ENCODE measurements around the gene RFTN1.

Gene RFTN1

GRCh38 chr3:16377847-16378302 lies 135.6 kb downstream of the RFTN1 start:
- DNase-seq (ENCODE audit: low read depth): no peak

DNA sequence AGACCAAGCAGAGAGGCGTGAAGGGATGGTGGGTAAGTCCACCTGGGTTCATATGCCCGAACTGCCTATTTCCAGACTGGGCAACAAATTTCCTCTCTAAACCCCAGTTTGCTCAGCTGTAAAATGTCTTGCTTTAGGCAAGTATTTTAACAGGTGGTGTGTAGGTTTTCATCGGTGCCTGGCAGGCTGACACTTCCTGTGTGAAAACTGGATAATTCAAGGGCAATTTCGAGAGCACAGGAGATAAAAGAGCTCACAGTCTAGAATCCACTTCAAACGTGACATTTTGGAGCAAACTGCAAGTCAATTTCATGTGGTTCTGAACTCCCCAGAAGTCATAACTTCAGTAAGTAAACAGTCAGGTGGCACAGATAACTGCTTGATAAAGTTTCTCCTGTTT lies 136.3 kb downstream of the RFTN1 start:
- DNase-seq (ENCODE audit: low read depth): no peak

DNA sequence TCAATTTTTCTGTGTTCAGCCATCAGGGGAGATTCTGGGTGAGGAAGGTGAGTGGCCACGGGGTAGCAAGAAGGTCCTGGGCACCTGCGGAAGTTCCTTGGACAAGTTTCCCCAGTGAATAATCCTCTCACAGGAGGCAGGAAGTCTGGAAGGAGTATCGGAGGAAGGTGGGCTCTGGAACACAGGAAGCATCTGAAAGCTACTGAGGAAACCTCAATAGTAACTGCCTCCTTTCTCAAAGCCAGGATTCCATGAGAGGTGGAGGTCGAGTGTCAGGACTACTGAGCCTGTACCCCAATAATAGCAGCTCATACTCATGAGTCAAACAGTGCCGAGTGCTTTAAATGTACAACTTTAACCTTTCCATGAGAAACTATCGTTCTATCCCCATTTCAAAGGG lies 137.6 kb downstream of the RFTN1 start:
- no peak for DNase-seq (ENCODE audit: low read depth)

- no peak for DNase-seq (ENCODE audit: low read depth)
Observed at GRCh38 chr3:16374935-16375245, 138.6 kb downstream of the RFTN1 start.

DNA sequence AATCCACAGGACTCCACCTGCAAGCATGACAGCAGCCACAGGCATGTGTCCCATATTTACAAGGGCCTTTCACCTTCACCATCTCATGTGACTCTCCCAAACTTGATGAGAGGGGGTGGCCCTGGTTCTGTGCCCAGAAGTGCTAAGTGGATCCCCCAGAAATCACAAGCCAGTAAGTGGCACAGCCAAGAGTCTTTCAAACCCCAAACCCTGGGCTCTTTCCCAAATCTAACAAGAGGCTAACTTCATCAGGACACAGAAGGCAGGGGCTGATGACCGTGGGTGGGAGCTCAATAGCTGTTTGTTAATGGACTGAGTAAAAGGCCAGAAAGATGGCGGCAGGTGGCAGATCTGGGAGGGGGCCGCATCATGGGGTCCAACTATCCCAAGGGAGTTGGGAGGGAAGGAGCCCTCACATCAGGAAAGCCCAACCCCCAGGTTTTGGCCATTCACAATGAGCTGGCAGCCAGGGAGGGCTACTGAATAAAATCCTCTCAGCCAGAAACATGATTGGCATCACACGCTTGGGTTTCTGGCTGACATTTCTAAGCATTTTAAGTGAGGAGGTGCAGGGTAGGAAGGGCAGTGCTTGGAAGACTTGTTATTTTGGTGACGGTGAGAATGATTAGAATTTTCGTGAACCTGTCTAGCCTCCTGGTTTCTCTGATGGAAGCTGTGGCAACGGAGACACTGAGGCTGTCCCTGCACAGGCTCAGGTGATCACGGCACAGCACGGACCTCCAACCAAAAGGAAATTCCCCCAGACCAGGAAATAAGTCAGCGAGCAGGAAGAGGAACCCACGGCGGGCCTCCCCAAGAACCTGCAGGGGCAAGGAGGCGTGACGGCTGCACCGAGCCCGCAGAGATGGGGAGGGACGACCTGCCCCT lies 139.2 kb downstream of the RFTN1 start:
- DNase-seq (ENCODE audit: low read depth): no peak

DNA sequence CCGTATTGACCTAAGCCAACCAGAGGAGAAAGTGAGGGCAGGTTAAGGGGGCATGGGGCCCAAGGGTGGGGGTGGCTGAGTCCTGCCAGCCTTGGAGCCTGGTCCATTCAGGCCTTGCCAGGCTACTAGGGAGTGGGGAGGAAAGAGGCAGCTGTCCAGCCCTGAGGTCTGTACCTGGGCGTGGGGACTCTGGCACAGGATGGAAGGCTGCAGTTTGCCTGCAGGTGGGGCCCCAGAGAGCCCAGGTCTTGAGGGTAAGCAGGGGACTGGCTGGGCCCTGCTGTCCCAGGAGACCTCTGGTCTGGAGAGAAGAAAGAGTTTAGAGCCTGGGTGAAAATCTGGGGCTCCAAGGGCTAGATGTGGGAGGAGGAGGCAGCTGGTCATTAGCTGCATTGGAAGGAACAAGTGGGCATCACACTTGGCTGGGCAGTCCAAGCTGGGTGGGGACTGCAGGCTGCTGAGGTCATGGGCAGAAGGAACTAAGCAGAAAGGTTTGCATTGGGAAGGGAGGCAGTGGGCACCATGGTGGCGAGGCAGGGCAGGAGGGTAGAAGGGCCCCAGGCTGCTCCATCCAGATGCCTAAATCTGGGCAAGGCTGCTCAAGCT lies 140.1 kb downstream of the RFTN1 start:
- no peak for DNase-seq (ENCODE audit: low read depth)

- no peak for DNase-seq (ENCODE audit: low read depth)
Observed at GRCh38 chr3:16372362-16373292, 140.9 kb downstream of the RFTN1 start.

GRCh38 chr3:16370872-16371740 lies 142.4 kb downstream of the RFTN1 start:
- DNase-seq (ENCODE audit: low read depth): no peak

- DNase-seq (ENCODE audit: low read depth): no peak
Observed at GRCh38 chr3:16370503-16370871, 143.0 kb downstream of the RFTN1 start.

DNA sequence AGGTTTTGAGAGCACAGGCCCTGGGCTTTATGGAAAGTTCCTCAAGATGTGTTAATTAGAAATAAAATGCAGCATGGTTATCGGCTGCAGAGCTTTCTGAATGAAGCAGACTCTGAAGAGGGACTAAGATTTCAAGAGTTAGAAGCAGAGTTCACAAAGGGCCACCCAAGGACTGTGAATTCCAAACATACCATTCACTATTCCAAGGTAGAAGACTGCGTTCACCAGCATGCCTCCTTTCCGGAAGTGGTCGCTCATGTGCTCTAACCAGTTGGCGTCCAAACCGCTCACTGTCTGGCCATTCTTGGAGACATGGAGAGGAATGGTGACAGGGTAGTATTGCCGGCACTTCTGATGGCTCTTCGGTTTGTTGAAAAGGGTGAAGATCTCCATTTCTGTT lies 143.6 kb downstream of the RFTN1 start:
- DNase-seq (ENCODE audit: low read depth): no peak

DNA sequence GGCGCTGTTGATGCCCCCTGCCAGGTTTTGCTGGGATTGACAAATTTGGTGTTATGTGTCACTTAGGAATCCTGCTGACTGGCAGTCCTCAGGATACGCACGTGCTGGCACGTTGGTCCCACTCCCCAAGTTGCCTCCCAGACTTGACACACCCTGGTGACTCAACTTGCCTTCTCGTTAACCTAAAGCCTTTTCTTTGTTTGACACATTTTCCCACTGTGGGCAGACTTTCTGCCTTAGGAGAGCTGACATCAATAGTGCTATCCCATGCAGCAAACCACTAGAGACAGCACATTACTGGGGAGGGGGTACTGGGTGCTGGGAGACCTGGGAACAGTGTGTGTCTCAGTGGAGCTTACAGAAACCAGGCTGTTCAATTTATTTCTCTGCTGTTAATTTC lies 144.2 kb downstream of the RFTN1 start:
- no peak for DNase-seq (ENCODE audit: low read depth)

- no peak for DNase-seq (ENCODE audit: low read depth)
Observed at GRCh38 chr3:16366581-16366980, 146.9 kb downstream of the RFTN1 start.

DNA sequence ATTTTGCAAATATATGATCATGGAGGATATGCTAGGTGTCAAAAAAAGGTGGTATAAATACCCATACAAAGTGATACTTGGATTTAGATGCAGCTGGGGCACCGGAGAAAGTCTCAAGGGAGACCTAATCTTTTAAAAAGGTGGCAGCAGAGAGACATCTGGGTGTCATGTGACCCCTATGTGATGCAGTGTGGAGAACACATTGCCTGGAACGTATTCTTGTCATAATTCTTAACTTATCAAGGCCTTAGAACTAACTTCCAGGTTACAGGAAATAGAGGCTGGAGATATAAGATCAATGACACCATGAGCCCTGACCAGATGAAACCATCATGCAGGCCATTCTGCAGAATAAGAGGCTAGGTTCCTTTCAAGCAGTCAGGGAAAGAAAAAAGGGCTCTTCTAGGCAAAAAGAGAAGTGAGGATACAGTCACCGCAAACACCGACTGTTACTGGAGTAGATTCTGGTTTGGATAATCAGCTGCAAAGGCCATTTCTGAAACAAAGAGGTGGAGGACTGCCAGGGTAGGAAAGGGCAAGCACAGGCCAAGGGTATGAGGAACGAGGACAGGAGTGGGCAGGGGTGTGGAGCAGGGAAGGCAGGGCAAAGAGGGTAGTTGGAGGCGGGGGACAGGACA lies 147.9 kb downstream of the RFTN1 start:
- DNase-seq (ENCODE audit: low read depth): no peak

- no peak for DNase-seq (ENCODE audit: low read depth)
Observed at GRCh38 chr3:16364963-16365362, 148.5 kb downstream of the RFTN1 start.

GRCh38 chr3:16364323-16364722 lies 149.2 kb downstream of the RFTN1 start:
- DNase-seq (ENCODE audit: low read depth): no peak

DNA sequence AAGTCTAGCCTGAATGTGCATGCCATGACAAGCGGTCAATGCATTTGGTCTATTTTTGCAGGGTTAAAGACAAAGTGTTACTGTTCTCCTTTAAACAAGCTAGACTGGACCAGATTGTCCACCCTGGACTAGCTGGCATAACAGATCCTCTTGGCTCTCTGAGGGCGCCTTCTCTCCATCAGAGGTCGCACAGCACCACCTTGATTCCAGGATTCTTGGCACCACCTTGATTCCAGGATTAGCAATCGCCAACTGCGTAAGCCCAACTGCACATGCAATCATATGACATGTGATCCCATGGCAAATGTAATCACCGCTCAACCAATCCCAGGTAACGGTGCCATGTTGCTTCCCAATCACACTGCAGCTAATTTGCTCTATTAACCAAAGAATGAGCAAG lies 149.9 kb downstream of the RFTN1 start:
- no peak for DNase-seq (ENCODE audit: low read depth)

GRCh38 chr3:16362770-16363169 lies 150.7 kb downstream of the RFTN1 start:
- no peak for DNase-seq (ENCODE audit: low read depth)

- DNase-seq (ENCODE audit: low read depth): no peak
Observed at GRCh38 chr3:16361087-16361486, 152.4 kb downstream of the RFTN1 start.

GRCh38 chr3:16359331-16359730 lies 154.2 kb downstream of the RFTN1 start:
- DNase-seq (ENCODE audit: low read depth): no peak

DNA sequence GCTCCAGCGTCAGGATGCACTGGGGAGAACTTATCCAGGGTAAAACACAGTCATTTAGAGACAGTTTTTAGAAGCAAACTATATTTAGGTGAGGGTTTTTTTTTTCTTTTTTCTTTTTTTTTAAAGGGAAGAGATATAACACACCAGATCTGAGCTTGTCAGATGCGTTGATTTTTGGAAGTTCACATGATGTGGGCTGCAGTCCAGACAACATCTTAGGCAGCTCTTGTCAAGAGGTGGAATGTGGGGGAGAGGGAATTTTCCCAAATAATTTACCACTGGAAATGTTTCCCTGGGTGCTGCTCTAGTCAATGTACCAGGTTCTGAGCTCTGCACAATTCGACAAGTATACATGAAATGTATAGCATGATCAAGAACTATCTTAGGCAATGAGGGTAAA lies 155.2 kb downstream of the RFTN1 start:
- no peak for DNase-seq (ENCODE audit: low read depth)

Measured in GM04504 (cell line).